ENCODE data around the gene CACNA2D2.

GRCh38 chr3:50411229-50411628, 92.2 kb downstream of the CACNA2D2 start:
- TF ChIP-seq CTCF (CRISPR knock-in tag; IDR thresholded peaks at IDR 0.05) (no peak), ZBTB1 (CRISPR knock-in tag; IDR thresholded peaks at IDR 0.05; ENCODE audit: borderline replicate concordance) (no peak)

Data from HepG2 (cell line).